CD4-positive, alpha-beta T cell treated with Interferon gamma for 1 hour (primary cell): ENCODE data around the gene GPATCH1.
"Not testable (repeated sequence)": the region's sequence is repeated elsewhere in the genome, so short reads cannot be mapped to it uniquely, and the experiment has no call there.

Experiments used
- DNase-seq: peaks from one replicate; pipeline ENCODE4 v3.0.0-alpha.2; 2020

The GPATCH1 gene, protein sequence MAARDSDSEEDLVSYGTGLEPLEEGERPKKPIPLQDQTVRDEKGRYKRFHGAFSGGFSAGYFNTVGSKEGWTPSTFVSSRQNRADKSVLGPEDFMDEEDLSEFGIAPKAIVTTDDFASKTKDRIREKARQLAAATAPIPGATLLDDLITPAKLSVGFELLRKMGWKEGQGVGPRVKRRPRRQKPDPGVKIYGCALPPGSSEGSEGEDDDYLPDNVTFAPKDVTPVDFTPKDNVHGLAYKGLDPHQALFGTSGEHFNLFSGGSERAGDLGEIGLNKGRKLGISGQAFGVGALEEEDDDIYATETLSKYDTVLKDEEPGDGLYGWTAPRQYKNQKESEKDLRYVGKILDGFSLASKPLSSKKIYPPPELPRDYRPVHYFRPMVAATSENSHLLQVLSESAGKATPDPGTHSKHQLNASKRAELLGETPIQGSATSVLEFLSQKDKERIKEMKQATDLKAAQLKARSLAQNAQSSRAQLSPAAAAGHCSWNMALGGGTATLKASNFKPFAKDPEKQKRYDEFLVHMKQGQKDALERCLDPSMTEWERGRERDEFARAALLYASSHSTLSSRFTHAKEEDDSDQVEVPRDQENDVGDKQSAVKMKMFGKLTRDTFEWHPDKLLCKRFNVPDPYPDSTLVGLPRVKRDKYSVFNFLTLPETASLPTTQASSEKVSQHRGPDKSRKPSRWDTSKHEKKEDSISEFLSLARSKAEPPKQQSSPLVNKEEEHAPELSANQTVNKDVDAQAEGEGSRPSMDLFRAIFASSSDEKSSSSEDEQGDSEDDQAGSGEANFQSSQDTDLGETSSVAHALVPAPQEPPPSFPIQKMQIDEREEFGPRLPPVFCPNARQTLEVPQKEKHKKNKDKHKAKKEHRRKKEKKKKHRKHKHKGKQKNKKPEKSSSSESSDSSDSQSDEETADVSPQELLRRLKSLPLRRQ

DNA sequence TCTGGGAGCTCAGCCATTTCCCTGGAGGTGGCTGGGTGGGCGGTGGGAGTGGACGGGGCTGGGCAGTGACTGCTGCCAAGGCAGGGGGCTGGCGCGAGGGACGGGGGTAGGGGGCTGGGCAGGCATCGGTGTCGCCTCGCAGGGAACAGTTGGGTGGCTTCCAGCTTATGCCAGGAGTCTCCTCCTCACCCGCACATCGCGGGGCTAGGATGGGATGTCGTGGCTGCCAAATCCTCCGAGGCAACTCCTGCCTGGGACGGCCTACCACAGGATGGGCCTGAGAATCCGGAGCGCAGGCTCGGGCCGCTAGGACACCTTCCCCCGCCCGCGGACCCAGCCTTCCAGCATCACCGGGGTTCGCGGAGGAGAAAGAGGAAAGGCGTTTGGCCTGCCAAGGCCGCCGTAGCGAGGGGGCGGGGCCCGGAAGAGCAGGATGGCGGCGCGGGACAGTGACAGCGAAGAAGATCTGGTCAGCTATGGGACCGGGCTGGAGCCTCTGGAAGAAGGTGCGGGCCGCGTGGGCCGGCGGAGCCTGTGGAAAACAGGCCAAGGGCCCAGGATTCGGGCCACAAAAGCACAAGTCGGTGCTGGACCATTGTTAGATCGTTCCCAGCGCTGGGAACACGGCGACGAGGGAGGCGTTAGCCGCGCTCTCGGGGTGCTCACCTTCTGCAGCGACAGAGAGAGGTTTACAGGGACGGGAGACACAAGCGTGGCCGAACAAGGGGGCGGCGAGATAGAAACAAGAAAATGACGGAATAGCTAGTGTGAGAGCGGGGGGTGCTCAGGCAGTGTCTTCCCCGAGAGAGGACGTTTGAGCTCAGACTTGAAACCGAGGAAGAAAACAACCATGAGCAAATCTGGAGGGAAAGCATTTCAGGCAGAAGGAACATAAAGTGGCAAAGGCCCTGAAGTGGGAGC is at the start of gene GPATCH1:
GPATCH1 (plus strand) TSS at position 421 of the 921 bp plus-strand sequence; CDS start at position 434, 13 bp downstream.
- DNase-seq = peak; percentile 77

DNA sequence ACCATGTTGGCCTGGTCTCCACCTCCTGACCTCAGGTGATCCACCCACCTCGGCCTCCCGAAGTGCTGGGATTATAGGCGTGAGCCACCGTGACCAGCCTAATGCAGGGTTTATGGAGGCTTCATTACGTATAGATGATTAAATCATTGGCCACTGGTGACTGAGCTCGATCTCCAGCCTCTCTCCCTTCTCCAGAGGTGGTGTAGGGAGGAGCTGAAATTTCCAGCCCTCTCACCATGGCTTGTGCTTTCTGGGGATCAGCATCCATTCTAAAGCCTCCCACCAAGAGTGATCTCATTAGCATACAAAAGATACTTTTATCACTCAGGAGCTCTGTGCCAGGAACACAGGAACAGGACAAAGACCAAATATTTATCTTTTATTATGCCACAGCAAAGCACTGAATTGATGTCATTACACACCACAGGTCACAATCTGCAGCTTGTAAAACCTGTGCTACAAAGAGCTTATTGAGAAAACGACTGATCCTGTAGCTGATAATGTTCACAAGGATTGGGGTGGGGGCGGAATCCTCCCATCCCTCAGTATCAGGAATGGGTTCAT is 48.7 kb upstream of the GPATCH1 start:
- DNase-seq = no peak

DNA sequence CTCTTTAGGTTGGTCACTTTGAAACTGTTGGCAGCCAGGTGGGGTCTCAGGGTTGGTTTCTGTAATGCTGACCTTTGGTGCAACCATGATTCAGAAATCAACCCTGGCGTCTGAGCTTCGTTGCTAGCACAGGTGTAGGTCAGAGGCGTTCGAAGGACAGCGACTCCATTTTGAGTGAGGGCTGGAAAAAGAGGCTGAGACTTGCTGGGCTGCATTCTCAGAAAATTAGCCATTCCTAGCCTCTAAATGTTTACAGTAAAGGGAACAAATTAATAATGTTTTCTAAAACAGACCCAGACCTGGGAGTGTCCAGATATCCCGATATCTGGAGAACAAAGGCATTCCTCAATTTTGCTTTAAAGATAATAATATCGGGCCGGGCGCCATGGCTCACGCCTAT is 45.5 kb upstream of the GPATCH1 start:
- DNase-seq = no peak

DNA sequence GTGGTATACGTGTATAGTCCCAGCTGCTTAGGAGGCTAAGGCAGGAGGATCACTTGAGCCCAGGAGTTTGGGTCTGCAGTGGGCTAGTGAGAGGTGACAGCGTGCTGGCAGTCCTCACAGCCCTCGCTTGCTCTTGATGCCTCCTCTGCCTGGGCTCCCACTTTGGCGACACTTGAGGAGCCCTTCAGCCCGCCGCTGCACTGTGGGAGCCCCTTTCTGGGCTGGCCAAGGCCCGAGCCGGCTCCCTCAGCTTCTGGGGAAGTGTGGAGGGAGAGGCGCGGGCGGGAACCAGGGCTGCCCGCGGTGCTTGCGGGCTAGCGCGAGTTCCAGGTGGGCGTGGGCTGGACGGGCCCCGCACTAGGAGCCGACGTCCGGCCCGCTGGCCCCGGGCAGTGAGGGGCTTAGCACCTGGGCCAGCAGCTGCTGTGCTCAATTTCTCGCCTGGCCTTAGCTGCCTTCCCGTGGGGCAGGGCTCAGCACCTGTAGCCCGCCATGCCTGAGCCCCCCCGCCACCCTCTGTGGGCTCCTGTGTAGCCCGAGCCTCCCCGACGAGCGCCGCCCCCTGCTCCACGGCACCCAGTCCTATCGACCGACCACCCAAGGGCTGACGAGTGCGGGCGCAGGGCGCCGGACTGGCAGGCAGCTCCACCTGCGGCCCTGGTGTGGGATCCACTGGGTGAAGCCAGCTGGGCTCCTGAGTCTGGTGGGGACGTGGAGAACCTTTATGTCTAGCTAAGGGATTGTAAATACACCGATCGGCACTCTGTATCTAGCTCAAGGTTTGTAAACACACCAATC is 44.4 kb upstream of the GPATCH1 start:
- not testable (repeated sequence) for DNase-seq

DNA sequence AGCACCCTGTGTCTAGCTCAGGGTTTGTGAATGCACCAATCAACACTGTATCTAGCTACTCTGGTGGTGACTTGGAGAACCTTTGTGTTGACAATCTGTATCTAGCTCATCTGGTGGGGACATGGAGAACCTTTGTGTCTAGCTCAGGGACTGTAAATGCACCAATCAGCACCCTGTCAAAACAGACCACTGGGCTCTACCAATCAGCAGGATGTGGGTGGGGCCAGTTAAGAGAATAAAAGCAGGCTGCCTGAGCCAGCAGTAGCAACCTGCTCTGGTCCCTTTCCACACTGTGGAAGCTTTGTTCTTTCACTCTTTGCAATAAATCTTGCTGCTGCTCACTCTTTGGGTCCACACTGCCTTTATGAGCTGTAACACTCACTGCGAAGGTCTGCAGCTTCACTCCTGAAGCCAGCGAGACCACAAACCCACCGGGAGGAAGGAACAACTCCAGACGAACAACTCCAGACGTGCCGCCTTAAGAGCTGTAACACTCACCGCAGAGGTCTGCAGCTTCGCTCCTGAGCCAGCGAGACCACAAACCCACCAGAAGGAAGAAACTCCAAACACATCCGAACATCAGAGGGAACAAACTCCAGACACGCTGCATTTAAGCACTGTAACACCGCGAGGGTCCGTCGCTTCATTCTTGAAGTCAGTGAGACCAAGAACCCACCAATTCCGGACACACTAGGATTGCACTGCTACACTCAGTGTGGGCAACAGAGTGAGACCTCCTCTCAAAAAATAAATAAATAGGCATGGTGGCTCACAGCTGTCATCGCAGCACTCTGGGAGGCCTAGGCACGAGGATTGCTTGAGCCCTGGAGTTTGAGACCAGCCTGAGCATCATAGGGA is 43.6 kb upstream of the GPATCH1 start:
- peak; percentile 7 for DNase-seq

DNA sequence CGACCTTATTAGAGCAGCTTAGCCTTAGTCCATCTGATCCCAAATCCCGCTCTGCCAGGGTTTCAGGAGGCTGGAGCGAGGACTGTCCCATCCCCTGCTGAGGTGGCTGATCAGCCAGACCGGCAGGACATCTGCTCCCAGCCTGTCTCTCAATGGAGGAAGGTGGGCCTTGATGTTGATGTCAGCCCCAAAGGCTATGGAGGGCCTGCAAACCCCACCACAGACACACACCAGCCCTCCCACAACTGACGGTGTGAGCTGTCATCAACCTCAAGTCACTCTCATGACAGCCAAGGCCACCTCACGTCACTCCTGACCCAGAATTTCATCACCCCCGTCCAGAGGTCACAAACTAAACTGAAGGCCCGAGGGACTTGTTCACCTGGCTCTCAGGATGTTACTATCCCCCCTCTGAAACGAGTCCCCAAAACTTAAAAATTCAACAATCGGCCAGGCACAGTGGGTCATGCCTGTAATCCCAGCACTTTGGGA is 41.8 kb upstream of the GPATCH1 start:
- DNase-seq = no peak

DNA sequence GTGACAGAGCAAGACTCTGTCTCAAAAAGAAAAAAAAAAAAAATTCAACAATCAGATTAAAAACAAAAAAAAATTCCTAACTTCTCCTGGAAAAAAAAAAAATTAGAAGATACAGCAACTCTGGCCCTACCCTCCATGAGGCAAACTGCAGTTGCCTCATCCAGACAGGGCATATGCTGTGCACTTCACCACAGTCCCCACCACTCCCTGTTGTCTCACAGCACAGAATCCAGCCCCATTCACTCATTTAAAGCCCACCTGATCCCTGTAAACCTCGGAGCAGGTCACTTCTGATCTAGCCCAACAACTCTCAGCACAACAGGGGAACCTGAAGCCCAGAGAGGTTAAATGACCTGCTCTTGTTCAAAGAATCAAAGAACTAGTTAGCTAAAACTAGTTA is 41.2 kb upstream of the GPATCH1 start:
- no peak for DNase-seq

DNA sequence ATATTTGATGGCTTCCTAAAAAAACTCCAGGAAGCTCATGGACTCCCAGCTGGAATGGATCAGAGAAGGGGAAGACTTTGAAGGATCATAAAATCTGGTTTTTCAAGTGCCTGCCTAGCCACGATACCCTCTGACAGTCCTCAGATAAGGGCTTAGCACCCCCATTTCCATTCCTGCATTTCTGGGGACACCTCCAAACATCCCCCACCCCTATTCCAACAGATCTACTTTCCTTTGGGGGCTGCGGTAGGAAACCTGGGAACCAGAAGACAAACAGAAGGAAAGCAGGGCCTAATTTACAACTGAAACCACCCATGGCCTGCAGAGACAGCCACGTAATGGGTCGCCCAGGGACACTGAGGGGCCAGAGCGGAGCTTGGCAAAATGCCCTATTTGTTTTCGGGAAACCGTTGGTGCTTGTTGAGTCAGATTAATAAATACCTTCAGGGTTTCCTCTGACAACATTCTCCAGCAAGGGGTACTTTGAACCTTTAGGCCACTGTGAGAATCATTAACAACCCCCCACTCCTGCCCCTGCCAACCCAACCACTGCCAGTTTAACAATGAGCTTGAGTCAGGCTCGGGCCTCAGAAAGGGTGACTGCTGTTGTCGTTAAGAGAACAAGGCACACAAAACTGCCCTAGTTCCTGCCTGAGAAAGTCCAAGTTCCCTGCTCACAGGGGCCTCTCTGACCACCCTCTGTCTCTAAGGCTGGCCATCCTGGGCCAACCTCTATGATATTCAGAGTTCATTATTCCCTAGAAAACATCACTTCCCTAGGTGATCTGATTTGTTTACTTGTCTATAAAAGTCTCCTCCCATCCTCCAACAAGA is 39.8 kb upstream of the GPATCH1 start:
- no peak for DNase-seq

DNA sequence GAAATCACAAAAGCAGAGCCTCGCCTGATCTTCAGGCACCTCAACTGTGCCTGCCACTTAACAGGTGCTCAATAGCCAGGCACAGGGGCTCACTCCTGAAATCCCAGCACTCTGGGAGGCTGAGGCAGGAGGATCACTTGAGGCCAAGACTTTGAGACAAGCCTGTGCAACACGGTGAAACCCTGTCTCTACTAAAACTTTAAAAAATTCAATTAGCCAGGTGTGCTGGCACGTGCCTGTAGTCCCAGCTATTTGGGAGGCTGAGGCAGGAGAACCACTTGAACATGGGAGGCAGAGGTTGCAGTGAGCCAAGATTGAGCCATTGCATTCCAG is 39.2 kb upstream of the GPATCH1 start:
- not testable (repeated sequence) for DNase-seq

DNA sequence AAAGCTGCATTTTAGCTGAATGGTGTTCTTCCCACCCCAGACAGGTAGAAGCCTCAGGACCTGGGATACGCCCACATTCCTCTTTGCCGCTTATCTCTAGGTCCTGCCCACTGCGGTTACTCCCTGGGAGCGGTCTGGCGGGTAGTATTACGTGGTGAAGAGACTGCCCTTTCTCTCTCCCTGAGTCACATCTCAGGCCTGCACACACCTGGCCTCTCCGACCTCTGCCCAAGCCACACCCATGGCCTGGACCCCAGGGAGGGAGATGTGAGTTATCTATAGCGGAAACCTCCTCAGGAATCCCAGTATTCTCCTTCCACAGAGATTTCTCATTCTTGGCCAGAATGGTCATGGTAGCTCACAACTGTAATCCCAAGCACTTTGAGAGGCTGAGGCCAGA is 33.6 kb upstream of the GPATCH1 start:
- no peak for DNase-seq

DNA sequence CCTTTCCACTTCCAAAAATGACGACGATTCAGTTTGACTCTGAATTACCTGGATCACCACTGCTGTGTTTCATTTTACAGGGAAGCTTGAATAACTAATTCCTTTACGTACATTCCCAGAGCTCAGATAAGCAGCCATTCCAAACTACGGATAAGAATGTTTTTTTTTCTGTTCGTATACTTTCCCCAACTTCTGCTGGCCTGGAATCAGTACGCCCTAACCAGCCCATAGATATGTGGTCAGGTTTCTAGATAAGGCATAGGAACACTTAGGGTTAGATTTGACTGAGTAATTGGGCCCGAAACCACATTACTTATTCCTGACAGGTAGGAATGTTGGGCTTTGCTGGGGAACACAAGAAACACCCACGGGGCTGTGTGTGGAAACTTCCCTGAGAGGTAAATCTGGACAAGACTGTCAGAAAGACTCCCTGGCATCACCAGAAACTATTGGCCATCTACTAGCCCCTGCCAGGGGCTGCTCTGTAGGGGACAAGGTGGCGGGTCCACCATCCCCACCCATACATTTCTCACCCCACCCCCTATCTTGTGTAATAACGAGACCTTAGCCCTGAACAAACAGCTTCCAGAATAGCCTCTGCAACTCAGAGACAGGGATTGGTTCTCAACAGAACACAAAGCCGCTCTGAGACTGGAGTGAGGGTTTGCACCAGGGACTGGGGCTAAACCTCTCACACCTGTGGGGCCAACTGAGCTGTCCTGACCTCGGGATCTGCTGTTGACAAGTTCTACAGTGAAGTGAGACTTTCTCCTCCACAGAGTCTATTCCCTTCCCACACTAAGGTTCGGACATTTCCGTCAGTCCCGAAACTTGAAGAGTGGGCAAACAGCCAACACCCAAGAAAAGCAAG is 31.9 kb upstream of the GPATCH1 start:
- no peak for DNase-seq

DNA sequence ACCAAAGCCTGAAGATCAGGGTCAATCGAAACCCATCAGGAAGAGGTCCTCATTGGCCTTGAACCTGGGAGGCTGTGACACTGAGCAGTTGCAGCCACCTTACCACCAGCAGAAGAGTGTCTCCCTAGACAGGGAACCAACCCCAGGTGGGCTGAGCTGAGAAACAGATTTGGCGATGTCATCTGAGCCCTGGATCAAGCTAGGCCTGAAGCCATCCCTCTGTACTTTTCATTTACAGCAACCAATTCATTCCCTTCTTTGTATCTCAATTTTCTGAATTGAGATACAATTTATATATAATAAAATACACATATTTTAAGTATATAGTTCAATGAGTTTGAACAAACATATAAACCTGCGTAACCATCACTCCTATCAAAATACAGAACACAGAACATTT is 30.9 kb upstream of the GPATCH1 start:
- no peak for DNase-seq

DNA sequence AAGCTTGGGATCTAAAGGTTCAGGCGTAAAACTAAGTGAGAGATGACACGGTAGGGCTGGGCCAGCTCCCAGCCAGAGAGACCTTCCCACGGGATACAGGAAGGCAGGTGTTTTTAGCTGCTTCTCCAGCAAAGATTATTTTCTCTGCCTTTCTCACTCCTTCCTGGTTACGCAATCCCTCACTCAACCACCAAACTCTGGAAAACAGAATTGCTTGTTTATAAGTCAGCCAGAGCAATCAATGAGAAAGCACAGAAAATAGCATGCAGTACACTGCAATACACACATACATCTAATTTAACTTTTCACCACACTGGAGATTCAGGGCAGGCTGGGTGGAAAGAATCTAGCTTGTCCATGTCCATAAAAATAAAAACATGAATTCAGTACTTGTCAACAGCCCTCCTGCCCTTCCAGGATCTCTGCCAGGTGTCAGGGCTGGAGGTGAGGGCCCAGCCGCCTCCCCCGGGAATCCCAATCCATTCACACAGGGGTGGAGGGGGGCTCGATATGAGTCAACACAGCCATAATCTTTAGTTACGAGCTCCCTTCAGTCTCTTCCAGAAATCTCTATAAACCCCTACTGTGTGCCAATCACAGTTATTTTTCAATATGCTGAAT is 28.5 kb upstream of the GPATCH1 start:
- no peak for DNase-seq

DNA sequence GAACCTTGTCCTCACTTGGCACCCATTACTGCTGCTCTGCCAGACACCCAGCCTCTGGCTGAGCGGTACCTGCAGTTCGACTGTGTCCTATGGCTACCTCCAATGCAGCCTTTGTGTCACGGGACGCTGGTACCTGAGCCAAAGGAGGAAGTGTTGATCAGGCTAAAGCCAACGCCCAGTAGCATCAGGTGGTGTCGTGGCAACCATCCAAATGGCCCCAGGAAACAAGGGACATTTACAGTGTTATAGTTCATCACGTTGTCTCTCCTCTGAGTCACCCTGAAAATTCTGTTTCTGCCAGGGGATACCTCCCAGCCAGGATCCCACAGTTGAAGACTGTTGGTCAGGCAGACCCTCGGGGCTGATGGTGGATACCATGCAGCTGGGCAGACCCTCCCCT is 26.4 kb upstream of the GPATCH1 start:
- no peak for DNase-seq

DNA sequence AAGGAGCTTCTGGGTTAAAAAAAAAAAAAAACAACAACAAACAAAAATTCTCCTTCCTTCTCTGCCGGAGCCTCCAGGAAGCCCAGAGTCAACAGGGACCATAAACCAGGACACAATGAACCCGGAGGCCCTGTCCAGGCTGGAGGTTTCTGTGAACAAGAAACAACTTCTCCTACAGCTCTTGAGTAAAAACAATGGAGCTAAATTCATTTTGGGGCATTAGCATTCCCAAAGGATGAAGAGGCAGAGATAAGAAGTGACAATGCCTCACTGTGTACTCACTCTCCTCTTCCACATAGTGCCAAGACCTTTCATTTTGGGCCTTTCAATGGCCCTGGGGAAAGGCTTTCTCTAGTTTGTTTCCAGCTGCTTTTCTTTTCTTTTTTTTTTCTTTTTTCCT is 25.3 kb upstream of the GPATCH1 start:
- no peak for DNase-seq

DNA sequence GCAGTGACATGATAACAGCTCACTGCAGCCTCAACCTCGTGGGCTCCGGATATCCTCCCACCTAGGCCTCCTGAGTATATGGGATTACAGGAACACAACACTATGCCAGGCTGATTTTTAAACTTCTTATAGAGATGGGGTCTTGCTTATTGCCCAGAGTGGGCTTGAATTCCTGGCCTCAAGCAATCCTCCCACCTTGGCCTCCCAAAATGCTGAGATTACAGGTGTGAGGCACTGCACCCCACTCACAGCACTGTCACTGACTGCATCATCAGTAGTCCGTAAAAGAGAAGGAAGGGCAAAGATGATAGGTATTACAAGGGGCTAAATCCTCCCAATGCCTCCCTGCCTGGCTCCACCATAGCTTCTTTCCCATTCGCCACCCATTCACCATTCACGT is 20.4 kb upstream of the GPATCH1 start:
- DNase-seq = no peak

DNA sequence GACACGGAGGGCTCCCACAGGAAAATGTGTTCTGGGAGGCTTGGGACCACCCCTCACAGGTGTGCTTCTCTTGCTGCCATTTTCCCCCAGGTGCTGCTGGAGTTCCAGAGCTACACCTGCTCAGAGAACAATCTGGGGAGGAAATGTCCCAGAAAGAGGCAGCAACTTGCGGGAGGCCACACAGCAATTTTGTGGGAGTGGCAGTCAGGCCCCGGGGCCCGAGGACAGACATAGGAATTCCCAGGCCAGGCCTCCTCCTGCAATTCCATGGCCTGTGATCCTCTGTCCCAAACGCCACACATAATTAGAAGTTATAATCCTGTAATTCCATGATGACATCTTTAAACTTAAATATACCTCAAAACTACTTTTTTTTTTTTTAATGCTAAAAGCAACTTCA is 18.1 kb upstream of the GPATCH1 start:
- DNase-seq = no peak

DNA sequence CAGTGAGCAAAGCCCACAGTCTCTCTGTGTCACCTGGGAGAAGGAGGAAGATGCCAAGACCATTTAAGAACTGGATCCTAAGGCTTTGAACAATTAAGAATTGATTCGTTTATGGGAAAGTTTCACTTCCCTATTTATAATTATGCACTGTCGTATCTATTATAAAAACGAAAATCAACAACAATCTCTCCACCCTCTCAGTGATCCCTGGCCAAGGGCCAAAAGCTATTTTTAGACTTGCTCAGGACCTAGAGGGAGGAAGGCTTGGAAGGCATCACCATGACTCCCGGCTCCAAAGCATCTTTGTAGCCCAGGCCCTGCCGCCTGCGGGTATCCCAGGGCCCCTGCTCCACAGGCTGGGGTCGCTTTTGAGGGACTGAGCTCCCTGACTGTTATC is 17.6 kb upstream of the GPATCH1 start:
- no peak for DNase-seq
